Loucy (cell line): ENCODE results near the gene COPE.

Experiments
- H2AFZ ChIP-seq: fragments of 200-600 bp; sonication (generic); 2 replicates; pipeline ENCODE4 v1.6.0; 2016; ENCODE audit warnings: antibody characterized with exemption, mild to moderate bottlenecking, low read length, moderate library complexity
- H3F3A ChIP-seq: fragments of 200-600 bp; 2 replicates; pipeline ENCODE4 v1.6.0; 2016; ENCODE audit warnings: antibody characterized with exemption, low read depth, mild to moderate bottlenecking
- H3K27me3 ChIP-seq: fragments of 200-600 bp; sonication (generic); 2 replicates; pipeline ENCODE4 v1.6.1; 2014; ENCODE audit warnings: low read length, mild to moderate bottlenecking; ENCODE audit not compliant: insufficient read depth, poor library complexity, severe bottlenecking
- H3K36me3 ChIP-seq: fragments of 200-600 bp; sonication (generic); 2 replicates; pipeline ENCODE4 v1.6.1; 2016; ENCODE audit warnings: low read length; ENCODE audit not compliant: insufficient read depth
- H3K4me1 ChIP-seq: fragments of 200-600 bp; sonication (generic); 2 replicates; pipeline ENCODE4 v1.5.1; 2014; ENCODE audit warnings: low read length, mild to moderate bottlenecking; ENCODE audit not compliant: insufficient read depth, poor library complexity, severe bottlenecking
- H3K4me2 ChIP-seq: fragments of 200-600 bp; sonication (generic); 2 replicates; pipeline ENCODE4 v1.6.0; 2014; ENCODE audit warnings: antibody characterized with exemption, low read length, low read depth, mild to moderate bottlenecking; ENCODE audit not compliant: poor library complexity, severe bottlenecking
- H3K4me3 ChIP-seq: fragments of 200-600 bp; sonication (generic); 2 replicates; pipeline ENCODE4 v1.5.1; 2014; ENCODE audit warnings: low read length, mild to moderate bottlenecking, mixed read lengths; ENCODE audit not compliant: poor library complexity, severe bottlenecking
- H3K79me2 ChIP-seq: fragments of 200-600 bp; sonication (generic); 2 replicates; pipeline ENCODE4 v1.6.1; 2014; ENCODE audit warnings: low read length; ENCODE audit not compliant: insufficient read depth
- H3K9ac ChIP-seq: fragments of 200-600 bp; sonication (generic); 2 replicates; pipeline ENCODE4 v1.6.0; 2014; ENCODE audit warnings: mild to moderate bottlenecking, low read depth, low read length, moderate library complexity; ENCODE audit not compliant: poor library complexity, severe bottlenecking
- H3K9me2 ChIP-seq: fragments of 200-600 bp; sonication (generic); replicated peaks from 2 replicates; pipeline ENCODE4 v1.6.1; 2016; ENCODE audit warnings: low read depth, low read length, mixed read lengths
- H3K9me3 ChIP-seq: fragments of 200-600 bp; sonication (generic); 2 replicates; pipeline ENCODE4 v1.6.1; 2014; ENCODE audit warnings: mild to moderate bottlenecking, antibody characterized with exemption, low read length, low read depth; ENCODE audit not compliant: insufficient read depth
- H4K20me1 ChIP-seq: fragments of 200-600 bp; sonication (generic); 2 replicates; pipeline ENCODE4 v1.6.0; 2014; ENCODE audit warnings: antibody characterized with exemption, low read length, mild to moderate bottlenecking; ENCODE audit not compliant: insufficient read depth, poor library complexity, severe bottlenecking
- CTCF ChIP-seq: fragments of 200-600 bp; sonication (generic); conservative IDR thresholded peaks from 2 replicates; pipeline ENCODE4 v1.5.1; 2014; ENCODE audit warnings: mild to moderate bottlenecking, antibody characterized with exemption, low read length
- EZH2phosphoT487 ChIP-seq: fragments of 200-600 bp; IDR thresholded peaks from 2 replicates; pipeline ENCODE4 v1.6.1; 2018; ENCODE audit warnings: antibody characterized with exemption, mild to moderate bottlenecking, moderate library complexity, borderline replicate concordance

Gene COPE

GRCh38 chr19:18868380-18869022, 50.7 kb downstream of the COPE start:
- no peak overlapping the region for H3K4me2 ChIP-seq
- no peaks in the 10 kb centered on the region for H3K9me3 ChIP-seq
- H2AFZ ChIP-seq = no peak overlapping the region
- no peaks in the 10 kb centered on the region for H3K27me3 ChIP-seq
- no peaks in the 10 kb centered on the region for H3F3A ChIP-seq
- H3K9ac ChIP-seq = no peak overlapping the region
- H3K79me2 ChIP-seq = no peaks in the 10 kb centered on the region
- H3K36me3 ChIP-seq = peaks cover 44% of the 10 kb centered on the region; the same call in 1 of the 2 replicates
- H3K4me3 ChIP-seq = no peak overlapping the region
- no peaks in the 10 kb centered on the region for H3K9me2 ChIP-seq
- no peaks in the 10 kb centered on the region for H3K4me1 ChIP-seq
- TF ChIP-seq CTCF (no peak), EZH2phosphoT487 (no peak)
- H4K20me1 ChIP-seq = no peaks in the 10 kb centered on the region

- Histone ChIP-seq H3K4me1 (no peaks in the 10 kb centered on the region), H3K9me2 (no peaks in the 10 kb centered on the region), H3K79me2 (no peaks in the 10 kb centered on the region), H3K36me3 (peaks cover 52% of the 10 kb centered on the region; the same call in 1 of the 2 replicates), H3K4me2 (no peak overlapping the region), H3K27me3 (no peaks in the 10 kb centered on the region), H3F3A (no peaks in the 10 kb centered on the region), H3K4me3 (no peak overlapping the region), H3K9ac (no peak overlapping the region), H4K20me1 (no peaks in the 10 kb centered on the region), H2AFZ (no peak overlapping the region), H3K9me3 (no peaks in the 10 kb centered on the region)
- TF ChIP-seq CTCF (no peak), EZH2phosphoT487 (no peak)
These were observed 51.4 kb downstream of the COPE start for GRCh38 chr19:18867751-18868150.

- H3K79me2 ChIP-seq = no peaks in the 10 kb centered on the region
- no peaks in the 10 kb centered on the region for H3F3A ChIP-seq
- H3K9ac ChIP-seq = no peak overlapping the region
- no peak overlapping the region for H3K4me3 ChIP-seq
- no peak overlapping the region for H2AFZ ChIP-seq
- no peak overlapping the region for H3K4me2 ChIP-seq
- no peaks in the 10 kb centered on the region for H3K9me3 ChIP-seq
- peaks cover 58% of the 10 kb centered on the region; the same call in 1 of the 2 replicates for H3K36me3 ChIP-seq
- H4K20me1 ChIP-seq = no peaks in the 10 kb centered on the region
- no peaks in the 10 kb centered on the region for H3K27me3 ChIP-seq
- H3K9me2 ChIP-seq = no peaks in the 10 kb centered on the region
- no peak for TF ChIP-seq CTCF
- TF ChIP-seq EZH2phosphoT487 = no peak
- no peaks in the 10 kb centered on the region for H3K4me1 ChIP-seq
These were observed 52.0 kb downstream of the COPE start for GRCh38 chr19:18867199-18867598.
